HG02610 (cell line): ENCODE results near the gene GLIS1.

Source experiments
- ATAC-seq: cut with Tn5 transposase; IDR thresholded peaks from one replicate; pipeline ENCODE4 v1.9.1; 2021; ENCODE audit warnings: mild to moderate bottlenecking, moderate library complexity; ENCODE audit not compliant: unreplicated experiment

GLIS1 gene

DNA sequence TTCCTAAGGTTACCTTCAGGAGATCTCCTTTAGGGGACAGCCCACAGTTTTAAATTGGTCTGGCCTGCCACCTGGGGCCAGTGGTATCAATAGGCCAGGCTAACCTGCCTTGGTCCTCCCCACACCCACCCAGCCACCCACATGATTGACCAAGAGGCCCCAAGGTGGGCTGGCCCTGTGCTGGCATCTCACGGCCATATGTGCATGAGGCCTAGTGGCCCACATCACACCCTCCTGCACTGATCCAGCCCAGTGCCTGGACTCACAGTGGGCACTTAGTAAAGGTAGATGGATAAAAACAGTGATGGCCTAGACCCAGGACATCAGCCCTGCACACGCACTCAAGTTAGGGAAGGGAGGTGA lies 197.7 kb downstream of the GLIS1 start:
- ATAC-seq = no peak

- ATAC-seq = no peak
Measured at GRCh38 chr1:53540604-53541262, 198.2 kb downstream of the GLIS1 start.

DNA sequence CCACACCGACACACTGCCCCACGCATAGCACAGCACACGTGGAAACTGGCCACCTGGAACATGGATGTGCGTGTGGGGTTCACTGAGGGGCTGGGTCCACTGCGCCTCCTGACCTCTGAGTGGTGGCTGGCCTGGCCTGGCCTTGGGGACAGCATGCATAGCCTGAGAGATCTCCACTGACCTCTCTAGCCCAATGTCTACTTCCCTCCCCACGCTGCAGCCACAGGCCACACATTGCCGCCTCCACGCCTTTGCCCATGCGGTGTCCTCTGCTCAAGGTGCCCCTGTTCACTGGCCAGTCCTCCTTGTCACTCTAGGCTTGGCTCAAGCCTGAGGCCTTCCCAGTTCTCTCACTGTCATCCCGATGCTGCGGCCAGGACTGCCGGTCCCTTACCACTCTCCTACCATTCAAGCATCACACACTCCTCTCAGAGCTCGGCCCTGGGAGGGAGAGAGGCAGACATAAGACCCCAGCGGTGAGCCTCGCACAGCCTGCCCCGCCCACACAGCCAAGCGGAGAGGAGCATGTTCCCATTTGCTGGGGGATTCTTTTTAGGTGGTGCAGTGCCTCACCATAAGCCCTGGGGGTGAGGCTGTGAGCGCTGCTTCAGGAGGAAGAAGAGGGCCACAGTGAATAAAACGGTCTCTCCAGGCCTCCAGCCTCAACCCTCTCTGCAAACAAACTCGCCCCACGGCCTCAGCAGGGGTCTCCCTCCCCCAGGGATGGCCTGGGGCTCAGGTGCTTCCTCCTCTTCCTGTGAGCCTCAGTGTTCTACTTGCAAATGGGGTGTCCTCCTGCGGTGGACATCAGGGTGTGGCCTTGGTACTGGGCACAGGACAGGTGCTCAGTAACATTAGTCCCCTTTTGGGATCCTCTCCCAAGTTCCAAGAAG lies 199.0 kb downstream of the GLIS1 start:
- no peak for ATAC-seq

GRCh38 chr1:53539226-53539625 lies 199.7 kb downstream of the GLIS1 start:
- no peak for ATAC-seq

GRCh38 chr1:53536606-53537005 lies 202.4 kb downstream of the GLIS1 start:
- no peak for ATAC-seq

DNA sequence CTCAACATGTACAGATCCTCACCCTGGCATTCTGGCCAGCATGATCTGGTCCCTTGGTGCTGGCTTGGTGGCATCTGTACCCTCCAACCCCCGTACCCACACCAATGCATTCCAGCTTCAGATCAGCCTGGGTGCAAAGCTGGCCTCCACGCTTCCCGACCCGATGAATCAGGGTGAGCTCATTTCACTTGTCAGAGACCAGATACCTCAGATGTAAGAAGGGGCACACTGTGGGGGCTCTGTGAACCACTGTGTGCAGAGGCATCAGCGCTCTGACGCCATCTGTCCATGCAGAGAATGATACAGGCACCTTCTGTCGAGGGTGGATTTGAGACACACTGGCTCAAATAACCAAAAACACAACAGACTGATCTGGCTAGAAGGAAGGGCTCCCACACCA lies 203.1 kb downstream of the GLIS1 start:
- ATAC-seq = no peak

DNA sequence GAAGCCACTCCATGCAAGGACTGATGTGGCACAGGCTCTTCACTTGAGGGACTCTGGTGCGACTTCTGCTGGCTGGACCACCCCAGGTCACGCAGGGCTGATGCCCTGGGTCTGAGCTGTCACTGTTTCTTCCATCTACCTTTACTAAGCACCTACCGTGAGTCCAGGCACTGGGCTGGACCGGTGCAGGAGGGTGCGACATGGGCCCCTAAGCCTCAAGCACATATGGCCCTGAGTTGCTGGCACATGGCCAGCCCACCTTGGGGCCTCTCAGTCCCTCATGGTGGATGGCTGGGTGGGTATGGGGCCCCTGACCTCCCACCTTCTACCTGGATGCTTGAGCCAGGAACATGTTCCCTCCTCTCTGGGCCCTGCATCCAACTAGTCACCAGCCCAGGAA lies 203.7 kb downstream of the GLIS1 start:
- ATAC-seq = no peak

GRCh38 chr1:53532912-53533311 lies 206.1 kb downstream of the GLIS1 start:
- no peak for ATAC-seq

DNA sequence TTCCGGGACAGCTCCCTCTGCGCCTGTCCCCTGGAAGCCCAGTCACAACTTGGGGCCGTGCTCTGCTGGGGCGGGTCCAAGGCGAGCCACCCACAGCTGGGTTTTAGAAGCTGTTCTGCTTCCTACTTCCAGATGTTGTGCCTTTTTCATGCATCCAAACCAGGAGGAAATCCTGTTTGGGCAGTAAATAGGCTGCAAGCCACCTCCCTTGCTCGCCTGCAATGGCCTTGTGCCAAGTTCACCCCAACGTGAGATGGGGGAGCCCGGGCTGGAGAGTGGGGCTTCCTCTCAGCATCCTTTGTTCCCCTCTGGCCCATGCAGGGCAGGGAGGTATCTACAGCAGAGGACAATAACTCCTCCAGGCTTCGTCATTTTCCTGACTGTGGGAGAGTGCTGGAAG lies 206.6 kb downstream of the GLIS1 start:
- ATAC-seq = no peak

- ATAC-seq = no peak
Measured at GRCh38 chr1:53530550-53530949, 208.4 kb downstream of the GLIS1 start.

DNA sequence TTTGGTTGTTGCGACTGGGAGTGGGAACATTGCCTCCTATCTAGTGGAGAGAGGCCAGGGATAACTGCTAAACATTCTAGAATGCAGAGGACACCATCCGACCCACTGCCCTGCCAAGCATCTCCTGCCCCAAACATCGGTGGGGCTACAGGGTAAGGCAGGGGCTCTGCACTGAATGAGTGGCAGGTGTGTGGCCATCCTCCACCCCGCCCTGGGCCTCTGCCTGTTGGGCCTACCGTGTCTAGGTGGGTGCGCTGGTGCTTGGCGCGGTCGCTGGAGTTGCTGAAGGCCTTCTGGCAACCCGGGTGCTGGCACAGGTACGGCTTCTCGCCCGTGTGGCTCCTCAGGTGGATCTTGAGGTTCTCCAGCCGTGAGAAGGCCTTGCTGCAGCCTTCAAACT lies 209.4 kb downstream of the GLIS1 start:
- no peak for ATAC-seq

- no peak for ATAC-seq
Measured at GRCh38 chr1:53527368-53527767, 211.6 kb downstream of the GLIS1 start.

DNA sequence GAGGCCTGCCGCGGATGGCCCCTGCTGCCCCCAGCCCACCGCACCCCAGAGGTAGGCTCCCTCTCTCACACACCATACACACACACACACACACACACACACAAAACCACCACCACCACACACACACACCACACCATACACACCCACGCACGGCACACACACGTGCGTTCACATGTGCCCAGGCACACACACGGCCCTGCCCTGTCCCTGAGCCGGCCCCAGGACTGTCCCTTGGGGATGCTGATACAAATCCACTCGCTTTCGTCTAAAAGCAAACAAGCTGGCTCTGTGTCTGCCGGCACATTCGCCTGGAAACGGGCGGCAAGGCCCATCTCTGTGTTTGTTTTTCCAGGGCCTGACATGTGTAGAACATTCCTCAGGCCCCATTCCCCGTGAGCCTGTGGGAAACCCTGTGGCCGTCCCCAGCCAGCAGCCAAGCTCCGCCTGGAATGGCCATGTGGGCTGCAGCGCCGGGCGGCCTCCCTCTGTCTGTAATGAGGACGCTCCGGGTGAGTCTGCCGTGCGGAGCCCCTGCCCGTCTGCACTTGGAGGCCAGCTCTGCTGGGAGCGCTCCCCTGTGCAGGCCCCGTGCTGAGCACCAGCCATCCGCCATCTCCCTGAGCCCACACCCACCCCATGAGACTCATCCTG lies 212.4 kb downstream of the GLIS1 start:
- ATAC-seq = no peak

- ATAC-seq = no peak
Measured at GRCh38 chr1:53525595-53525994, 213.4 kb downstream of the GLIS1 start.

GRCh38 chr1:53524428-53525375 lies 214.3 kb downstream of the GLIS1 start:
- no peak for ATAC-seq

DNA sequence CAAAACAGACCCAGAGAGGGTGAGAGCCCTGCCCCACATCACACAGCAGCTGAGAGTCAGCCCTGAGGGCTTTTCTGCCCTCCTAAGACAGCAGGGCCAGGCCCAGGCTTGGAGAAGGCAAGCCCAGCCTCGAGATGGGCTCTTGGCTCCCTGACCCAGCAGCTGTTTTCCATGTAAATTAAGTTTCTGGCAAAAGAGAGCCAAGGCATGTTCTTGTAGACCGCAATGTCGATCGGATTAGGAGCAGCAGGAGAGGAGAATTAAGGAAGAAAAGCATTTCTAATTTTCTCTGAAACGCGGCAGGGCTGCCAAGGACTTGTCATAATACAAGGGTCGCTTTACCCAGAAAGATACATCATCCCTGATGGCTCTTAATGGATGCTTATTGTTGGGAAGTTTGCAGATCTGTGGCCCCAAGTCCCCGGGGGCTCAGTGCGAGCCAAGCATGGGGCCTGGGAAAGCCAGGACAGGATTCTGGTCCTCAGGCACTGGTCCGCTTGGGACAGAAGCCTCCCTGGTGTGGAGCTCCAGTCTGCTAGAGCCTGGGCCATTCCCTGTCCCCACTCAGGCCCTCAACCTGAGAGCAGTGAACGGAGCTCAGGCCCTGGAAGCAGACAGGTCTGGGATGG lies 216.9 kb downstream of the GLIS1 start:
- no peak for ATAC-seq

DNA sequence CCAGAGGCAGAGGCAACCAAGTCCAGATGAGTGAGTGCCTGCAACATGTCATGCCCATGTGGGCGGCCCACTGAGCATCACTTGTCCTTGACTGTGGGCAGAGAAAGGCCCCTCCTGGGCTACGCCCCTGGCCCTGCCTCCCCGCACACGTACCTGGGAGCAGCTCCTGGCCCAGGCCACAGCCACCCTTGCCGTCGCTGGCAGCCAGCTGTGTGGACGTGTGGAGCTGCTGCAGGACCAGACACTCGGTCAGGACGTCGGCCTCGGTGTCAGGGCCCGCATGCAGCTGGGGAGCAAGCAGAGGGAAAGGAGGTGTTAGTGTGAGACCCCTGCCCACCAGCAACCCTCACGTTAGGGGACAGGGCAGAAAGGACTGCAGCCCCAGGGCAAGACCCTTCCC lies 218.5 kb downstream of the GLIS1 start:
- no peak for ATAC-seq

DNA sequence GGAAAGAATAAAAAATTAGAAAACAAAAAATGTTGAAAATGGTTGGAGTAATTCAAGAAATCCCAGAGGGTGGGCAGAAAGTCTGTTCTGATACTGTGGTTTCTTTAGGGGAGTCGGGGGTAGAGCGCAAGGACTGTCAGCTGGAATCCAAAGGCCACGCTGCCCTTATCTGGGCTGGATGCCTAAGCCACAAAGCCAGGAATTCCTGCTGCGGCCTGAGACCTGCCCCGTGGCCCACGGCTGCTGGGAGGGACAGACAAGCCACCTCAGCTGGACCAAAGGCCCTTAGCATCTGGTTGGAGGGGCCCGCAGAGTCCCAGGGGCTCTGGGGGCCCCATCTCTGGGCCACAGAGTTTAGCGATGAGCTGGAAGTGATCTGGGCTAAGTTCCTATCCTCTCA lies 219.5 kb downstream of the GLIS1 start:
- ATAC-seq = no peak

DNA sequence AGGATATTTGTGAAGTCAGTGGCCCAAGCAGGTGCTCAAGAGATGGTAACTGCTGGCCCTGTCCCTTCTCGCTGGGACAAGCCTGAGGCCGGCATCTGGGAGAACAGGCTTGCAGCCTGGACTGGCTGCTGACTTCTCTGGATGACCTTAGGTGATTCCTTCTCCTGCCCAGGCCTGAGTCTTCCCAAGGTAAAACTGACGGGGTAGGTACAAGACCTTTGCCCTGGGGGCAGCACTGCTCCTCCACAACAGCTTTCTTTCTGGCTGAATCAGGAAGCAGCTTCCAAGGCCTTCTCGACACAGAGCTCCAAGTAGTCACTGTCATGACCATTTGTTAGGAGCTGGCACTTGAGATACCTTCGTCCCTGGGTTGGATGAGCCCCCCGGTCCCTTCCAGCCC lies 220.2 kb downstream of the GLIS1 start:
- no peak for ATAC-seq

DNA sequence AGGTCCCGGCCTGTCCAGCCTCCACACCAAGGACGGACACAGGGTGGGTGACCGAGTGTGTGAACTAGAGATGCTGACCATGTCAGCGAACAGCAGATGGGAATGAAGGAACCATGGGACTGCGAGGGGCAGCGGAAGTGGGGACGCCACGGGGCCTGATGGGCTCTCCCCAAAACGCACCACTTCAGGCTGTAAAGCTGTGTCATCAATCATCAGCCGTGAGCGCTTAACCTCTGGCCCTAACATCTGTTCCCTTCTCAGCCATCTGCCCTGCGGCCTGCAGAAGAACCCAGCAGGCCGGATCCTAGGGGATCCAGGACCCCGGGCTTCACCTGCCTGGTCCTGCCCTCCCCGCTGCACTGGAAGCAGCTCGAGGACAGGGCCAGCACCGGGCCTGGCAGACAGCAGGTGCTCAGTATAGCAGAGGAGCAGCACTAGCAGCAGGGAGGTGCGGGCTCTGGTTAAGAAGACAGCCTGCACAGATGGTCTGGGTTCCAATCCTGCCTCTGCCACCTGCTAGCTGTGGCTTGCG lies 221.1 kb downstream of the GLIS1 start:
- no peak for ATAC-seq
